Umbilical cord (tissue), 1 donor: ENCODE results near the gene SMIM32. TPM values are rescaled to one million over a fixed set of nuclear protein-coding genes. Genes with fewer than 3 reads are reported as not detected.

Experiments used
- total RNA-seq: library from RNA; depleted of rRNA; stranded (reverse); fragments of >200 nt; gene quantifications from one replicate; pipeline ENCODE4 v1.2.3, GENCODE V29; 2014; ENCODE audit warnings: low replicate concordance; ENCODE audit not compliant: insufficient read depth

SMIM32 gene
- total RNA-seq, 1 donor from 2014 or later, result not detected

Other genes starting within 250 kb of the SMIM32 start
- gene LECT2, start 238.2 kb downstream of the SMIM32 start, total RNA-seq, result not detected
- gene TGFBI, start 164.2 kb downstream of the SMIM32 start, total RNA-seq, result 1,115 TPM
- 51.0 TPM for gene SMAD5, start 60.3 kb downstream of the SMIM32 start, total RNA-seq
- 0.48 TPM for gene TRPC7, start 172.4 kb upstream of the SMIM32 start, total RNA-seq